Natural killer cell (primary cell): ENCODE results near the gene COX11. TPM values are rescaled to one million over a fixed set of nuclear protein-coding genes. Genes with fewer than 3 reads are reported as not detected.

Experiments used
- ATAC-seq, 3 donors: fragments of 150-1000 bp in 2 of 3; fragments of 200-7000 bp in 1 of 3; cut with Tn5 transposase; 1 replicate in 1 of 3; 2 replicates in 2 of 3; pipeline ENCODE4 v1.10.0; 2021; ENCODE audit warnings: mild to moderate bottlenecking in 2 of 3, moderate library complexity in 2 of 3
- DNase-seq, 2 donors: peaks; one replicate each; pipeline versions ENCODE4 v3.0.0 to v3.0.0-alpha.2; 2013 to 2021; ENCODE audit warnings: mixed read lengths in 1 of 2
- H3K27ac ChIP-seq: one replicate; pipeline ENCODE4 v1.5.1; 2013; ENCODE audit warnings: mild to moderate bottlenecking, low read length
- H3K27me3 ChIP-seq: one replicate; pipeline ENCODE4 v1.6.1; 2013; ENCODE audit warnings: low read length; ENCODE audit not compliant: control insufficient read depth, insufficient read depth
- H3K36me3 ChIP-seq: one replicate; pipeline ENCODE4 v1.6.1; 2013; ENCODE audit warnings: low read length; ENCODE audit not compliant: control insufficient read depth, insufficient read depth
- H3K4me1 ChIP-seq: one replicate; pipeline ENCODE4 v1.6.1; 2013; ENCODE audit warnings: low read length; ENCODE audit not compliant: control insufficient read depth, insufficient read depth
- H3K4me3 ChIP-seq: one replicate; pipeline ENCODE4 v1.5.1; 2013; ENCODE audit warnings: low read length
- H3K9me3 ChIP-seq: one replicate; pipeline ENCODE4 v1.6.1; 2013; ENCODE audit warnings: low read length; ENCODE audit not compliant: control insufficient read depth, insufficient read depth
- H3K27ac Mint-ChIP-seq, 2 donors: one replicate each; pipeline ENCODE4 v1.8.0; 2022; ENCODE audit warnings: mild to moderate bottlenecking in 2 of 2, mixed read lengths in 2 of 2, moderate library complexity in 1 of 2
- H3K27me3 Mint-ChIP-seq, 2 donors: one replicate each; pipeline ENCODE4 v1.8.0; 2022; ENCODE audit warnings: low read depth in 2 of 2, mixed read lengths in 2 of 2
- H3K36me3 Mint-ChIP-seq: one replicate; pipeline ENCODE4 v1.8.0; 2022; ENCODE audit warnings: mixed read lengths
- H3K4me1 Mint-ChIP-seq, 2 donors: one replicate each; pipeline ENCODE4 v1.8.0; 2022; ENCODE audit warnings: mixed read lengths in 2 of 2
- H3K4me3 Mint-ChIP-seq: one replicate; pipeline ENCODE4 v1.8.0; 2022; ENCODE audit warnings: mild to moderate bottlenecking, moderate library complexity, mixed read lengths
- H3K9me3 Mint-ChIP-seq, 2 donors: one replicate each; pipeline ENCODE4 v1.8.0; 2022; ENCODE audit warnings: mixed read lengths in 2 of 2
- WGBS: methylation state at CpG from one replicate; pipeline ENCODE4 v1.1.7; 2013; ENCODE audit warnings: missing lambda C conversion rate; ENCODE audit not compliant: insufficient coverage; 5-methylcytosine and 5-hydroxymethylcytosine counted together
- intact Hi-C: fragments of 100-400 bp; cut with micrococcal nuclease; formaldehyde crosslinking; loops from one replicate; pipeline ENCODE4 v1.14.2; 2022
- total RNA-seq, 4 donors: library from RNA; stranded (reverse); fragments of 120-200 nt in 1 of 4; gene quantifications; one replicate each; pipeline versions ENCODE4 v1.2.3 to v1.2.4, GENCODE V29; 2013 to 2022
- TF ChIP-seq, protein P1 (sequence below): fragments of 200-600 bp; IDR thresholded peaks from one replicate; pipeline ENCODE4 v1.8.0; 2022; ENCODE audit warnings: antibody characterized with exemption

Gene COX11
- total RNA-seq, 3 donors from 2014 or later (not counting 1 experiment from before 2014, with no cell fraction given): 20.2 to 33.7 (median 26.9) TPM

DNA sequence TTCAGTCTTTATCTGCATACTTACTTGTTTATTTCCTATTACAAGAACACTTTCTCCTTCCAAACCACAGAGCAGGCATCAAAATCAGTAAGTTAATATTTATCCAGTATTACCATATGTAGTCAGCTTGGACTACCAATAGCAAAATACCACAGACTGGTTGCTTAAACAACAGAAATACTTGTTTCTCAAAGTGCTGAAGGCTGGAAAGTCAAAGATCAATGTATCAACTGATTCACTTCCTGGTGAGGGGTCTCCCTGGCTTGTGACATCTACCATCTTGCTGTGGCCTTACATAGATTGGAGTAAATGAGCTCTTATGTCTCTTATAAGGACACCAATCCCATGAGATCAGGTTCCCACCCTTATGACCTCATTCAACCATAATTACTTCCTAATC, 2.7 kb upstream of the COX11 start:
- ATAC-seq: no peak
- Mint-ChIP-seq H3K36me3 (no peaks in the 10 kb centered on the region), H3K27me3 (no peaks in the 10 kb centered on the region), H3K4me1 (no peaks in the 10 kb centered on the region), H3K27ac (no peak overlapping the region), H3K9me3 (no peaks in the 10 kb centered on the region), H3K4me3 (no peak overlapping the region)
- H3K9me3 ChIP-seq: no peaks in the 10 kb centered on the region
- no peaks in the 10 kb centered on the region for H3K36me3 ChIP-seq
- no peaks in the 10 kb centered on the region for H3K27me3 ChIP-seq
- TF ChIP-seq, protein P1, sequence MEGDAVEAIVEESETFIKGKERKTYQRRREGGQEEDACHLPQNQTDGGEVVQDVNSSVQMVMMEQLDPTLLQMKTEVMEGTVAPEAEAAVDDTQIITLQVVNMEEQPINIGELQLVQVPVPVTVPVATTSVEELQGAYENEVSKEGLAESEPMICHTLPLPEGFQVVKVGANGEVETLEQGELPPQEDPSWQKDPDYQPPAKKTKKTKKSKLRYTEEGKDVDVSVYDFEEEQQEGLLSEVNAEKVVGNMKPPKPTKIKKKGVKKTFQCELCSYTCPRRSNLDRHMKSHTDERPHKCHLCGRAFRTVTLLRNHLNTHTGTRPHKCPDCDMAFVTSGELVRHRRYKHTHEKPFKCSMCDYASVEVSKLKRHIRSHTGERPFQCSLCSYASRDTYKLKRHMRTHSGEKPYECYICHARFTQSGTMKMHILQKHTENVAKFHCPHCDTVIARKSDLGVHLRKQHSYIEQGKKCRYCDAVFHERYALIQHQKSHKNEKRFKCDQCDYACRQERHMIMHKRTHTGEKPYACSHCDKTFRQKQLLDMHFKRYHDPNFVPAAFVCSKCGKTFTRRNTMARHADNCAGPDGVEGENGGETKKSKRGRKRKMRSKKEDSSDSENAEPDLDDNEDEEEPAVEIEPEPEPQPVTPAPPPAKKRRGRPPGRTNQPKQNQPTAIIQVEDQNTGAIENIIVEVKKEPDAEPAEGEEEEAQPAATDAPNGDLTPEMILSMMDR: no peak
- intact Hi-C loops: no loop called here
- H3K27ac ChIP-seq: no peak overlapping the region
- no peak overlapping the region for H3K4me3 ChIP-seq
- peaks cover 14% of the 10 kb centered on the region for H3K4me1 ChIP-seq
- no peak for DNase-seq

DNA sequence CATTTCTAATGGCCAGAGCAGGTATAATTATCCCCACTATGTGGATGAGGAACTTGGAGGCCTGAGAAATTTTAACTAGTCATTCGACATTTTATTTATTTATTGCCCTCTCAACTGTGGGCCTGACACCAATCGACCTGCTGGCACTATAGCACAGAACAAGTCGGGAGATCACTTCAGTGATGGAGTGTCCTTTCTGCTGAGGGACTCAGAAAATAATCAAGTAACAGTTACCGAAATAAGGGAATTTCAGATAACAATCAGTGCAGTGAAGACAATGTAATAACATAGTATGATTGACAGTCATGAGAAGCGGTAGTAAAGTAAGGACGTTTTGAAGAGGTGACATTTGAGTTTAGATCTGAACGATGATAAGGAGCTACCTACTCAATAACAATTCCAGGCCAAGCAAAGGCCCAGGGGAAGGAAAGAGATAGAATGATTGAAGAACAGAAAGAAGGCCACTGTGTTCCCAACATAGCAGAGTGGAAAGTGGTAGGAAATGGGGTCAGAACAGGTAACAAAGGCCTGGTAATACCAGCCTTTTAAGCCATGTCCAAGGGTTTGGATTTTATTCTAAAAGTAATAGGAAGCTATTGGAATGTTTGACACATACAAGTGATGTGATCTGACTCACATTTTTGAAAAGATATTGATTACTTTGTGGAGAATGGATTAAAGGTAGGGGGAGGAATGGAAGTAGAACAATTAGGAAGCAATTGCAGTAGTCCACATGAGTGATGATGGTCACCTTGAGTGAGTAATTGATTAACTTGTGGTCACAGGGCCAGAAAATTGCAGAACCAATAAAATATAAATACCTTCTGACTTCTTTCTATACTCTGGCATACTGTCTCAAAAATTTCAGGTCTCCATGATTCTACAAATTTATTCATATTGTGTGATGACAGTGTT, 1.5 kb upstream of the COX11 start:
- H3K9me3 Mint-ChIP-seq: no peaks in the 10 kb centered on the region
- Histone ChIP-seq H3K36me3 (peaks cover under 1% of the 10 kb centered on the region), H3K9me3 (no peaks in the 10 kb centered on the region), H3K4me1 (peaks cover 14% of the 10 kb centered on the region), H3K4me3 (no peak overlapping the region), H3K27me3 (no peaks in the 10 kb centered on the region), H3K27ac (peak overlapping the region; percentile 76)
- intact Hi-C loops: loop anchor here (2.0 kb wide), 1 partner anchor 451 kb away; the partner anchor contains the start of gene MMD
- H3K4me1 Mint-ChIP-seq: no peaks in the 10 kb centered on the region
- ATAC-seq (no peak), DNase-seq (peak in 1 of 2 donors; percentile 11)
- WGBS: 58% methylated on average over 6 of the region's 7 CpGs
- no peaks in the 10 kb centered on the region for H3K36me3 Mint-ChIP-seq
- TF ChIP-seq, protein P1: no peak
- peak overlapping the region; percentile 60 for H3K4me3 Mint-ChIP-seq
- no peak overlapping the region for H3K27ac Mint-ChIP-seq
- no peaks in the 10 kb centered on the region for H3K27me3 Mint-ChIP-seq

DNA sequence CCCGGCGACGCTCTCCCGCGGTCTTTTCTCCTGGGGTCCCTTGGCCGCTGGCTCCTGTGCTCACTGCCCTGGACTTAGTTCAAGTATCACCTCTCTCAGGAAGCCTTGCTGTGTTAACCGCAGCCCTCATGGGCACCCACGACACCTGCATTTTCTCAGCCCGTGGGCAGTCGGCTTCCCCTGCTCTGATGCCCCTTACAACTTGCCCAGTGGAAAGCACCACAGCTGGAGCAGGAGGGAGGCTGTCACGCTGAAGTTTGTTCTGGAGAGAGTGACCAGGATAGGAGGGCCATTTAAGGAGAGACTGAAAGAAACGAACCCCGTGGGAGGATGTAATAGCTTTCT, 506 bp upstream of the COX11 start:
- Histone ChIP-seq H3K27me3 (no peaks in the 10 kb centered on the region), H3K4me3 (peak overlapping the region; percentile 91), H3K9me3 (no peaks in the 10 kb centered on the region), H3K36me3 (peaks cover 7% of the 10 kb centered on the region), H3K4me1 (peaks cover 14% of the 10 kb centered on the region), H3K27ac (peak overlapping the region; percentile 76)
- 0% methylated on average over 13 of the region's 13 CpGs for WGBS
- Mint-ChIP-seq H3K36me3 (no peaks in the 10 kb centered on the region), H3K4me1 (no peaks in the 10 kb centered on the region), H3K4me3 (no peak overlapping the region), H3K9me3 (no peaks in the 10 kb centered on the region), H3K27ac (no peak overlapping the region), H3K27me3 (no peaks in the 10 kb centered on the region)
- intact Hi-C loops: loop anchor here (2.0 kb wide), 1 partner anchor 452 kb away; the partner anchor contains the start of gene MMD
- peak; percentile 23 to 46 (median 32) for ATAC-seq
- DNase-seq: no peak
- TF ChIP-seq, protein P1: no peak
